ENCODE measurements around the gene CDH15. TPM values are rescaled to one million over a fixed set of nuclear protein-coding genes. Genes with fewer than 3 reads are reported as not detected.

The CDH15 gene
- total and polyA plus RNA-seq, 2 of the 13 experiments (the other 11 are each of a cell fraction or from before 2014, with no cell fraction given): 0.74 to 2.2 TPM

- TF ChIP-seq, protein P1, sequence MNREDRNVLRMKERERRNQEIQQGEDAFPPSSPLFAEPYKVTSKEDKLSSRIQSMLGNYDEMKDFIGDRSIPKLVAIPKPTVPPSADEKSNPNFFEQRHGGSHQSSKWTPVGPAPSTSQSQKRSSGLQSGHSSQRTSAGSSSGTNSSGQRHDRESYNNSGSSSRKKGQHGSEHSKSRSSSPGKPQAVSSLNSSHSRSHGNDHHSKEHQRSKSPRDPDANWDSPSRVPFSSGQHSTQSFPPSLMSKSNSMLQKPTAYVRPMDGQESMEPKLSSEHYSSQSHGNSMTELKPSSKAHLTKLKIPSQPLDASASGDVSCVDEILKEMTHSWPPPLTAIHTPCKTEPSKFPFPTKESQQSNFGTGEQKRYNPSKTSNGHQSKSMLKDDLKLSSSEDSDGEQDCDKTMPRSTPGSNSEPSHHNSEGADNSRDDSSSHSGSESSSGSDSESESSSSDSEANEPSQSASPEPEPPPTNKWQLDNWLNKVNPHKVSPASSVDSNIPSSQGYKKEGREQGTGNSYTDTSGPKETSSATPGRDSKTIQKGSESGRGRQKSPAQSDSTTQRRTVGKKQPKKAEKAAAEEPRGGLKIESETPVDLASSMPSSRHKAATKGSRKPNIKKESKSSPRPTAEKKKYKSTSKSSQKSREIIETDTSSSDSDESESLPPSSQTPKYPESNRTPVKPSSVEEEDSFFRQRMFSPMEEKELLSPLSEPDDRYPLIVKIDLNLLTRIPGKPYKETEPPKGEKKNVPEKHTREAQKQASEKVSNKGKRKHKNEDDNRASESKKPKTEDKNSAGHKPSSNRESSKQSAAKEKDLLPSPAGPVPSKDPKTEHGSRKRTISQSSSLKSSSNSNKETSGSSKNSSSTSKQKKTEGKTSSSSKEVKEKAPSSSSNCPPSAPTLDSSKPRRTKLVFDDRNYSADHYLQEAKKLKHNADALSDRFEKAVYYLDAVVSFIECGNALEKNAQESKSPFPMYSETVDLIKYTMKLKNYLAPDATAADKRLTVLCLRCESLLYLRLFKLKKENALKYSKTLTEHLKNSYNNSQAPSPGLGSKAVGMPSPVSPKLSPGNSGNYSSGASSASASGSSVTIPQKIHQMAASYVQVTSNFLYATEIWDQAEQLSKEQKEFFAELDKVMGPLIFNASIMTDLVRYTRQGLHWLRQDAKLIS (CRISPR knock-in tag; IDR thresholded peaks at IDR 0.05): no peak
- TF ChIP-seq UBTF (CRISPR knock-in tag; IDR thresholded peaks at IDR 0.05): peak; percentile 83
- peak; percentile 76; the same call in 1 of the 2 replicates for TF ChIP-seq KLF15 (CRISPR knock-in tag; IDR thresholded peaks at IDR 0.05; ENCODE audit: borderline replicate concordance)
- TF ChIP-seq BRCA1 (CRISPR knock-in tag; IDR thresholded peaks at IDR 0.05): no peak
- no peak for TF ChIP-seq KMT2B (CRISPR knock-in tag; IDR thresholded peaks at IDR 0.05)
- peak; percentile 58; the same call in 1 of the 2 replicates for TF ChIP-seq RBFOX2 (IDR thresholded peaks at IDR 0.05; ENCODE audit: low read depth, low read length)
- TF ChIP-seq, protein P2, sequence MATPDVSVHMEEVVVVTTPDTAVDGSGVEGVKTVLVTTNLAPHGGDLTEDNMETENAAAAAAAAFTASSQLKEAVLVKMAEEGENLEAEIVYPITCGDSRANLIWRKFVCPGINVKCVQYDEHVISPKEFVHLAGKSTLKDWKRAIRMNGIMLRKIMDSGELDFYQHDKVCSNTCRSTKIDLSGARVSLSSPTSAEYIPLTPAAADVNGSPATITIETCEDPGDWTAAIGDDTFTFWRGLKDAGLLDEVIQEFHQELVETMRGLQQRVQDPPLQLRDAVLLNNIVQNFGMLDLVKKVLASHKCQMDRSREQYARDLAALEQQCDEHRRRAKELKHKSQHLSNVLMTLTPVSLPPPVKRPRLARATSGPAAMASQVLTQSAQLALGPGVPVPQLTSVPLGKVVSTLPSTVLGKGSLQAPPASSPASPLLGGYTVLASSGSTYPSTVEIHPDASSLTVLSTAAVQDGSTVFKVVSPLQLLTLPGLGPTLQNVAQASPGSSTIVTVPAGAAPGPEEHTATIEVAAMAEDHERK (CRISPR knock-in tag; IDR thresholded peaks at IDR 0.05; ENCODE audit: low read depth): no peak
- peak; percentile 17; the same call in 1 of the 2 replicates for TF ChIP-seq MXD4 (CRISPR knock-in tag; IDR thresholded peaks at IDR 0.05)
- TF ChIP-seq CBX1 (IDR thresholded peaks at IDR 0.05; ENCODE audit: low read depth): peak; percentile 41
- 0 out of 2 replicates have a peak, but pooled peaks have one; percentile 1 for TF ChIP-seq ZNF546 (CRISPR knock-in tag; conservative IDR thresholded peaks at IDR 0.05)
- TF ChIP-seq, protein P3, sequence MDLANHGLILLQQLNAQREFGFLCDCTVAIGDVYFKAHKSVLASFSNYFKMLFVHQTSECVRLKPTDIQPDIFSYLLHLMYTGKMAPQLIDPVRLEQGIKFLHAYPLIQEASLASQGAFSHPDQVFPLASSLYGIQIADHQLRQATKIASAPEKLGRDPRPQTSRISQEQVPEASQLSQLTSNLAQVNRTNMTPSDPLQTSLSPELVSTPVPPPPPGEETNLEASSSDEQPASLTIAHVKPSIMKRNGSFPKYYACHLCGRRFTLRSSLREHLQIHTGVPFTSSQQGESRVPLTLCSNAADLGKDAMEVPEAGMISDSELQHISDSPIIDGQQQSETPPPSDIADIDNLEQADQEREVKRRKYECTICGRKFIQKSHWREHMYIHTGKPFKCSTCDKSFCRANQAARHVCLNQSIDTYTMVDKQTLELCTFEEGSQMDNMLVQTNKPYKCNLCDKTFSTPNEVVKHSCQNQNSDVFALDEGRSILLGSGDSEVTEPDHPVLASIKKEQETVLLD (CRISPR knock-in tag; IDR thresholded peaks at IDR 0.05; ENCODE audit: low read depth): no peak
- no peak; the same call in 1 of the 2 replicates for TF ChIP-seq ZBTB20 (CRISPR knock-in tag; IDR thresholded peaks at IDR 0.05; ENCODE audit: borderline replicate concordance, low read depth)
- 0 out of 2 replicates have a peak, but pooled peaks have one; percentile 56 for TF ChIP-seq SIN3A (IDR thresholded peaks at IDR 0.05; ENCODE audit: borderline replicate concordance, low read depth, low read length)
- TF ChIP-seq, protein P4, sequence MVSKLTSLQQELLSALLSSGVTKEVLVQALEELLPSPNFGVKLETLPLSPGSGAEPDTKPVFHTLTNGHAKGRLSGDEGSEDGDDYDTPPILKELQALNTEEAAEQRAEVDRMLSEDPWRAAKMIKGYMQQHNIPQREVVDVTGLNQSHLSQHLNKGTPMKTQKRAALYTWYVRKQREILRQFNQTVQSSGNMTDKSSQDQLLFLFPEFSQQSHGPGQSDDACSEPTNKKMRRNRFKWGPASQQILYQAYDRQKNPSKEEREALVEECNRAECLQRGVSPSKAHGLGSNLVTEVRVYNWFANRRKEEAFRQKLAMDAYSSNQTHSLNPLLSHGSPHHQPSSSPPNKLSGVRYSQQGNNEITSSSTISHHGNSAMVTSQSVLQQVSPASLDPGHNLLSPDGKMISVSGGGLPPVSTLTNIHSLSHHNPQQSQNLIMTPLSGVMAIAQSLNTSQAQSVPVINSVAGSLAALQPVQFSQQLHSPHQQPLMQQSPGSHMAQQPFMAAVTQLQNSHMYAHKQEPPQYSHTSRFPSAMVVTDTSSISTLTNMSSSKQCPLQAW (CRISPR knock-in tag; IDR thresholded peaks at IDR 0.05): peak; percentile 95
These were observed 28.7 kb downstream of the CDH15 start, which contains the start of gene SLC22A31 (continued) for GRCh38 chr16:89200124-89200849.
